Esophagus (tissue), 2 donors: ENCODE results near the gene NFKB1. TPM values are rescaled to one million over a fixed set of nuclear protein-coding genes. Genes with fewer than 3 reads are reported as not detected.
A peak's percentile ranks its signal among the peaks of the same experiment; 100 is the strongest.

Experiments
- H3K27ac ChIP-seq, 2 donors: one replicate each; pipeline ENCODE4 v1.5.1; 2013; ENCODE audit warnings: low read depth in 2 of 2, mild to moderate bottlenecking in 2 of 2, inconsistent platforms in 1 of 2, low read length in 1 of 2, moderate library complexity in 1 of 2
- H3K27me3 ChIP-seq, 2 donors: one replicate each; pipeline ENCODE4 v1.6.1; 2013; ENCODE audit warnings: low read length in 2 of 2, control low read depth in 1 of 2, mild to moderate bottlenecking in 1 of 2; ENCODE audit not compliant: insufficient read depth in 2 of 2, control insufficient read depth in 1 of 2
- H3K36me3 ChIP-seq, 2 donors: one replicate each; pipeline ENCODE4 v1.6.1; 2013; ENCODE audit warnings: low read length in 1 of 2; ENCODE audit not compliant: control insufficient read depth in 2 of 2, insufficient read depth in 2 of 2
- H3K4me1 ChIP-seq, 2 donors: one replicate each; pipeline ENCODE4 v1.6.1; 2013; ENCODE audit warnings: low read length in 1 of 2; ENCODE audit not compliant: control insufficient read depth in 2 of 2, insufficient read depth in 2 of 2
- H3K4me3 ChIP-seq, 2 donors: one replicate each; pipeline ENCODE4 v1.5.1; 2013; ENCODE audit warnings: low read length in 2 of 2, mild to moderate bottlenecking in 2 of 2, low read depth in 1 of 2, moderate library complexity in 1 of 2
- H3K9me3 ChIP-seq, 2 donors: one replicate each; pipeline ENCODE4 v1.6.1; 2013; ENCODE audit warnings: mild to moderate bottlenecking in 2 of 2, low read depth in 1 of 2, low read length in 1 of 2, moderate library complexity in 1 of 2; ENCODE audit not compliant: control insufficient read depth in 2 of 2, insufficient read depth in 1 of 2
- WGBS, 2 donors: extraction: QIAGEN DNeasy Blood & Tissue Kit; methylation state at CpG; one replicate each; pipeline ENCODE4 v1.1.7; 2013; 5-methylcytosine and 5-hydroxymethylcytosine counted together
- polyA plus RNA-seq, 2 donors: library from polyadenylated mRNA; stranded (reverse); fragments of 200-250 nt; gene quantifications; one replicate each; pipeline ENCODE4 v1.2.3, GENCODE V29; 2013
- donor health status: healthy with polysubstance abuse.
- donor health status: Bipolar disorder and iron deficiency.

Gene NFKB1
- 10 to 100 TPM in 1 of 2 donors, 1 to 10 TPM in 1; 6.9 to 16.5 TPM for polyA plus RNA-seq

GRCh38 chr4:102500696-102501446 is at the start of gene NFKB1:
NFKB1 (plus strand) TSS chr4:102501359; CDS start chr4:102525519, 24,160 bp downstream.
- peak within 1 kb of the TSS; percentile 86 to 93 for H3K4me3 ChIP-seq
- H3K9me3 ChIP-seq, result no peaks in the 10 kb centered on the region
- H3K4me1 ChIP-seq, result no peaks in the 10 kb centered on the region
- H3K36me3 ChIP-seq, result no peaks in the 10 kb centered on the region
- 0 to 1% methylated on average over 62 to 63 of the region's 63 CpGs for WGBS, 2 donors
- peak within 1 kb of the TSS; percentile 98 to 99 for H3K27ac ChIP-seq
- no peaks in the 10 kb centered on the region for H3K27me3 ChIP-seq

GRCh38 chr4:102452854-102453253 is 48.3 kb upstream of the NFKB1 start:
- Histone ChIP-seq H3K9me3 (no peaks in the 10 kb centered on the region), H3K4me1 (no peaks in the 10 kb centered on the region), H3K27me3 (no peaks in the 10 kb centered on the region), H3K4me3 (no peak overlapping the region), H3K36me3 (no peaks in the 10 kb centered on the region), H3K27ac (no peak overlapping the region)
- WGBS, 2 donors, result 97 to 100% methylated on average over 1 of the region's 1 CpG

GRCh38 chr4:102453827-102454226 is 47.3 kb upstream of the NFKB1 start:
- Histone ChIP-seq H3K27ac (no peak overlapping the region), H3K9me3 (no peaks in the 10 kb centered on the region), H3K4me3 (no peak overlapping the region), H3K27me3 (no peaks in the 10 kb centered on the region), H3K36me3 (no peaks in the 10 kb centered on the region), H3K4me1 (no peaks in the 10 kb centered on the region)
- WGBS, 2 donors, result 92 to 96% methylated on average over 3 of the region's 3 CpGs

- Histone ChIP-seq H3K36me3 (no peaks in the 10 kb centered on the region), H3K27me3 (no peaks in the 10 kb centered on the region), H3K27ac (no peak overlapping the region), H3K4me1 (no peaks in the 10 kb centered on the region), H3K9me3 (no peaks in the 10 kb centered on the region), H3K4me3 (no peak overlapping the region)
- WGBS, 2 donors, result 23 to 39% methylated on average over 1 of the region's 1 CpG
Measured at GRCh38 chr4:102454268-102454667, 46.9 kb upstream of the NFKB1 start.

GRCh38 chr4:102454981-102455685 is 46.0 kb upstream of the NFKB1 start:
- Histone ChIP-seq H3K9me3 (no peaks in the 10 kb centered on the region), H3K27me3 (no peaks in the 10 kb centered on the region), H3K4me1 (no peaks in the 10 kb centered on the region), H3K36me3 (no peaks in the 10 kb centered on the region), H3K4me3 (no peak overlapping the region), H3K27ac (no peak overlapping the region)
- 78 to 85% methylated on average over 9 of the region's 9 CpGs for WGBS, 2 donors

- Histone ChIP-seq H3K36me3 (no peaks in the 10 kb centered on the region), H3K27ac (no peak overlapping the region), H3K4me1 (no peaks in the 10 kb centered on the region), H3K9me3 (no peaks in the 10 kb centered on the region), H3K4me3 (no peak overlapping the region), H3K27me3 (no peaks in the 10 kb centered on the region)
- WGBS, 2 donors, result 75 to 91% methylated on average over 3 of the region's 3 CpGs
Measured at GRCh38 chr4:102455750-102456149, 45.4 kb upstream of the NFKB1 start.

- no peaks in the 10 kb centered on the region for H3K9me3 ChIP-seq
- WGBS, 2 donors, result 87 to 88% methylated on average over 2 of the region's 2 CpGs
- no peaks in the 10 kb centered on the region for H3K36me3 ChIP-seq
- no peak overlapping the region for H3K27ac ChIP-seq
- no peaks in the 10 kb centered on the region for H3K4me1 ChIP-seq
- no peaks in the 10 kb centered on the region for H3K27me3 ChIP-seq
- no peak overlapping the region for H3K4me3 ChIP-seq
Measured at GRCh38 chr4:102466298-102466697, 34.9 kb upstream of the NFKB1 start.

- no peaks in the 10 kb centered on the region for H3K27me3 ChIP-seq
- H3K27ac ChIP-seq, result no peak overlapping the region
- no peaks in the 10 kb centered on the region for H3K36me3 ChIP-seq
- 17 to 32% methylated on average over 1 of the region's 1 CpG for WGBS, 2 donors
- no peaks in the 10 kb centered on the region for H3K9me3 ChIP-seq
- H3K4me3 ChIP-seq, result no peak overlapping the region
- H3K4me1 ChIP-seq, result no peaks in the 10 kb centered on the region
Measured at GRCh38 chr4:102469806-102470205, 31.4 kb upstream of the NFKB1 start.

GRCh38 chr4:102472441-102473013 is 28.6 kb upstream of the NFKB1 start:
- H3K27ac ChIP-seq, result no peak overlapping the region
- H3K4me1 ChIP-seq, result no peaks in the 10 kb centered on the region
- WGBS, 2 donors, result 78 to 84% methylated on average over 1 of the region's 1 CpG
- no peak overlapping the region for H3K4me3 ChIP-seq
- no peaks in the 10 kb centered on the region for H3K9me3 ChIP-seq
- H3K27me3 ChIP-seq, result no peaks in the 10 kb centered on the region
- H3K36me3 ChIP-seq, result no peaks in the 10 kb centered on the region
